Panc1 (cell line): ENCODE results near the gene JAM2.

ENCODE experiments used
- CTCF ChIP-seq: fragments of 450-650 bp; IDR thresholded peaks from 2 replicates; pipeline ENCODE4 v1.5.1; 2017; ENCODE audit warnings: mild to moderate bottlenecking
- SIN3A ChIP-seq: IDR thresholded peaks from 2 replicates; pipeline ENCODE4 v1.6.1; 2012; ENCODE audit warnings: low read depth, mild to moderate bottlenecking, low read length, moderate library complexity, borderline replicate concordance; ENCODE audit not compliant: insufficient read depth

- TF ChIP-seq CTCF (no peak), SIN3A (no peak)
These were observed 82.9 kb downstream of the JAM2 start for GRCh38 chr21:25721987-25722386.
